Measurements from ENCODE around the gene GALNT14.
"Not testable (repeated sequence)": the region's sequence is repeated elsewhere in the genome, so short reads cannot be mapped to it uniquely, and the experiment has no call there.

GALNT14 gene

DNA sequence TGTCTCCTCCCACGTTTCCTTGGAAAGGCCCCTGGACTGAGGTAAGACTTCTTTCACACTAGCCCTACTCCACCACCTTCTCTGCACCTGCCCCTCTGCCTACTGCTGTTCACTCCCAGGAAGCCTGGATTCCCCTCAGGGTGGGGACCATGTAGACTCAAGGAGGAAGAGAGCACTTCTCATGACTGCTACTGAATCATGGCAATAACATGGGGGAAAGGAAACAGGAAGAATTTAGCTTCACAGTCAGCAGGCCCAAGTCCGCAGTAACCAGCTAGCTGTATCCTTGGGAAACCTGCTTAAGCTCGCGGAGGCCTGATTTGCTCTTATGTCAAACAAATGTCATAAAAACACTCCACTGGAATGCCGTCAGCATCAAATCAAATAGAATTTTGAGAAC lies 204.7 kb downstream of the GALNT14 start:
- no peak for DNase-seq

DNA sequence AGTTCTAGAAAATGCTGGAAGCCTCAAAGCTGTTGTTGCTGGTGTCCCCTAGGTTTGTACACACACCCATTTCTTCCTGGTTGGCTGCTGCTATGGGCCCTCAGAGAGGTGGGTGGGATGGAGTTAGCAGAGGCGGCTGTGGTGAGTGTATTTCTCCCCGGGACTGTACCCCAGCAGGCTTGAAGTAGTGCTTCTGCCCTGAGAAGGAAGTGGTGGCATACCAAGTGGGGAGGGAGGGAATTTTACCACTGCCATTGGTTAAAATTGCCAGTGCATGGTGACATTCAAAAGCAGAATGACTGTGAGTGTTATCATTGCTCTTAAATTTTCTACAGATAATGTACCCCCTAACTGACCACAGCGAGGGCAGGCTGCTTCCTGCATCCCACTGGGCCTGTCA lies 205.4 kb downstream of the GALNT14 start:
- DNase-seq: no peak

DNA sequence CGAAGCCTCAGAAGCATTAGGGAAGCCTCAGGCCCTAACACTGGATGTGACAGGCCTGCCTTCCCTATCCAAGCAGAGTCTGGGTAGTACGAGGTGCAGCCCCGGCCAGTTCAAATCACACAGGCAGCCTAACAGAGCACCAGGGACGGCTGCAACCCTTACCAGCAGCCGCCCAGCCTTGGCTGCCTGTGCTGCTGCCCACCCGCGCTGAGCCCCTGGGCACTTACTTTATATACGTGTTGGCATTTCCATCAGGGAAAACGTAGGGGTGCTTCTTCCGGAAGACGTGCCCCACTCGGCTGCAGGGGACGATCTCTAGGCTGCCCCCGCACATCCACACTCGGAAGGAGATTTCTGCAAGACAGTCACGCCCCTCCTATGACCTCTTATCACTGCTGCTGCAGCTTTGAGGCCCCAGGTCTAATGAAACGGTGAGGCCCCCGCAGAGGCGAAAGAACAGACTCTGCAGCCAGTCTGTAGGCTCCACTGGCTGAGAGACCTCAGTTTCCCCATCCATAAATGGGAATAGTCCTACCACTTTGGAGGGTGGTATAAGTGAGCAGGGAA lies 206.3 kb downstream of the GALNT14 start:
- DNase-seq: no peak

DNA sequence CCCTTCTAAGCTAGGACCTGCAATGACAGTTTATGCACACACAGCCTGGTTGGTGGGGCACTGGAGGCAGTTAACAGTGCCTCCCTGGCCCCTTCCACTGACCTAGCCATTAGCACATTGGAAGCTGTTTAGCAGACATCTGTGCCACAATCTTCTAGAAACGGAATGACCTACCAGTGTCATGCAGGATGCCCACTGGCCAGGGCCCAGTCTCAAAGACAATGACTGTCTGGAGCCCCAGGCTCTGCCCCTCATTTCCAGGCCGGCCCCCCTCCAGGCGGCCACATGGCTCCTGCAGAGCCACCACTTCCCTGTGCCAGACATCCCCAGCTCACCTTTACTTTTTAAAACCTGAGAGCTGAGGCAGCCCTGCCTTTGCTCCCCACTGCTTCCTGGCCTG lies 207.5 kb downstream of the GALNT14 start:
- DNase-seq: no peak

DNA sequence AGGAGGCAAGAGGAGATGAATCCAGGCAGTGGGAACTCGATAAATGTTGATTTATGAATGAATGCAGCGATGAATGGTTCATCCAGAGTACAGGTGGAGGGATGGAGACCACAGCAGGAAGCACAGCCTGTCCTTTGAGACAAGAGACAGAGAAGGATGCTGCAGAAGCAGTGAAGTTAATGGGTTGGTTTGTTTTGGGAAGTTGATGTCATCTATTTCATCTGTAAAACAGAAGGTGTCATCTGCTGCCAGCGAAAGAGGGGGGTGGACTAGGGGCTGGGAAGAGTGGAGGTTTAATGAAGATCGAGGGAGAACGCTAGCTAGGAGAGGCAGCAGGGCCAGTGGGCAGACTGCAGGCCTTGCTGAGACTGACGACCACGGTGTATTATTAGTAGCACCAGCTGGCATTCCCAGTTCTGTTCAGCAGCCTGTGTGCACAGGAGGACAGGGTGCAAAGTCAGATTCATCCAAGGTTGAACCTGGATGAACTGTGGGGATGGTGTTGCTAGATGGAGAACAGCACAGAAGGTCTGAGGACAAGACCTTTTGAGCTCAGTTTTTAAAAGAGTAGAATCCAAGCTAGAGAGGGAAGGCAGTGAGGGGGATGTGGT lies 210.7 kb downstream of the GALNT14 start:
- DNase-seq: no peak

DNA sequence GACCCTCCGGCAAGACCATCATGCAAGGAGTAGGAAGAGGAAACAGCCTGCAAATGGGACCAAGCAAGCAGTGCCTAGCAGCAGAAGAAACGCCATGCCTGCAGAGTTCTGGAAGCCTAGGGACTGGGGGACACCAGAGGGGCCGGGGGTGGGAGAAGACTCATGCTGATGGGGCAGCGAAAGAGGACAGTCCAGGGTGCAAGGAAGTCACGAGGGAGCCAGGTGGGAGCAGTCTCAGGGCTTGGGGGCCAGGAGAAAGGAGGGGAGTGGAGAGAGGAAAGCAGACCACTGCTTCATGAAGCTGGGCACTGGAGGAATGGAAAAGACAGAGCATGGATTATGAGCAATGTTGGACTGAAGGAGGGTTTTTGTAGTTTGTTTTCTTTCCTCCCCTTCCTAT lies 211.6 kb downstream of the GALNT14 start:
- no peak for DNase-seq

DNA sequence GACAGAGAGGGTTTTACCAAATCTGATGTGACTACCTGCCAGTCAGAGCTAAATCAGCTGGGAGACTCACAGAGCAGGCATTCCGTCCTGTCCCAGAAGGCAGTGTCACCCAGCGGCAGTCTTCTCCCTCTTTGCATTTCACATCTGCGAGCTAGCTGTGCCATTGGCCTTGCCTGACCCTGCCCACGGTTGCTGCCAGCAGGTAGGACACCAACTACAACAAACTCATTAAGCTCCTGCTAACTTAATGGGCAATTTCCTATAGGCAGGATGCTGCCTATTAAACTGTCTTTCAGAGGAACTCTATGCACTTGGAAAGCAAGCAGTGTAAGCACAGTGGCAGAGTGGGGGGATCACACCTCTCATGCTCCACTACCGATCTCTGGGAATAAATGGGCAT lies 214.6 kb downstream of the GALNT14 start:
- no peak for DNase-seq

DNA sequence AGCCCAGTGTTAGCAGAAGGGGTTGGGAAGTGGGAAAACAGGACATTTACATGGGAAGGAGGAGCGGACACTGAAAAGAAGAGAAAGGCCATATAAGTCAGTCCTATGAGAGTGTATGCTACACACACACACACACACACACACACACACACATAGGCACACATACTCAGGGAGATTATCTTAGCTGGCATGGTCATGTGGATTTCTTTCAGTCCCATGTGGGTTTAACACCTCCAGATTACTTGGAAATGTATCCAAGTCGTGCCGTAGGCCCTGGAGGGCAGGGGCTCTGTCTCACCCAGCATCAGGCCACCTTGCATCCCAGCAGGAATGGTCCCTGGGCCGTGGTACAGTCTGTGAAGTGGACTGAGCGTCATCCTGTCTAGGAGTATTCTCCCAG lies 217.7 kb downstream of the GALNT14 start:
- no peak for DNase-seq

DNA sequence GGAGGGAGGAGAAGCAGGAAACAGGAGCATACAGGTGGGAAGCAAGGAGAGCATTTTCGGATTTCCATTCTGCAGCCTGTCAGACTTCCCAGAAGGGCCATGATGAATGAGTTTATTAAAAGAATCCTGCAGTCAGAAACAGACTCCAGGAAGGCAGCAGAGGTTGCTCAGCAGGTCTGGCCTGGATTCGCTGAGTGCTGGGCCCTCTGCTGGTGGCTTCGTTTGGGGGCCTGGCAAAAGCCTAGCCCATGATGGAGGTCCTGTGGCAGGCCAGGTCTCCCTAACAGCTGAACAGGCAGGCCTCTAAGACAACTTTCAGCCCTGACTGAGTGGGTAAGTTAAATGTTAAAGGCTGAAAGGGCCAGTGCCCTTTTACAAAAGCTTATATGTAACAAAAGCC lies 222.8 kb downstream of the GALNT14 start:
- DNase-seq: no peak

DNA sequence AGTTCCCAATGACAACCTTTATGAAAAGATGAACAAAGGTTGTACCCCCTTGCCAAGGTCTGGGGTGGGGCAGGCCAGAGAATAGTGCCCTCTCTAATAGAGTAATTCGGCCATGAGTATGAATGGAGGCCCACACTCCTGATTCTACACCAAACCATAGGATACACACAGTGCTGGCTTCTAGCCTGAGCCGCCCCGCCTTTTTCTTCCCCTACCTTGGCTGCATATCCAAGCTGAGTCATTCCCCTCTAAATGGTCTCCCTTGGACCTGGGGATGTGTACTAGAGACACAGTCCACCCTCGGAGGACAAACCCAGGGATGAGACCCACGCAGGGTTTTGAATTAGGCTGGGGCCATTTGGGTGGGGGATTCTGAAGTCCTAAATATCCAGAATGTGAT lies 223.8 kb downstream of the GALNT14 start:
- no peak for DNase-seq

DNA sequence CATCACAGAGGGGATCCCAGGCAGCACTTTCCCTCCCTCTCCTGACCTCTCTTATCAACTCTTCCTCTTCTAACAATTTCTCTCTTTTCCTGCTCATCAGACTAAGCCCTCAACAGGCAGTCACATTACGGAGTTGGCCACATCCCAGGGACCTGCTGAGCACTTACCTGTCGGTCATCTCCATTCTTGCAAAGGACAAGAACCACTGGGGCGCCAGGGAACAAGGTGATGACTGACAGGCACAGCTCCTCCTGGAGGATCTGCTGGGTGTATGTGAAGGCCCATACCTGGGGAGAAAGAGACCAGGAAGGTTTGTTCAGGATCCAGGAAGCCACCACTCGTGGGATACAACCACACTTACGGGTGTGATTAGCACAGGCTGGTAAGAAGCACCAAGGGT lies 226.2 kb downstream of the GALNT14 start:
- no peak for DNase-seq

DNA sequence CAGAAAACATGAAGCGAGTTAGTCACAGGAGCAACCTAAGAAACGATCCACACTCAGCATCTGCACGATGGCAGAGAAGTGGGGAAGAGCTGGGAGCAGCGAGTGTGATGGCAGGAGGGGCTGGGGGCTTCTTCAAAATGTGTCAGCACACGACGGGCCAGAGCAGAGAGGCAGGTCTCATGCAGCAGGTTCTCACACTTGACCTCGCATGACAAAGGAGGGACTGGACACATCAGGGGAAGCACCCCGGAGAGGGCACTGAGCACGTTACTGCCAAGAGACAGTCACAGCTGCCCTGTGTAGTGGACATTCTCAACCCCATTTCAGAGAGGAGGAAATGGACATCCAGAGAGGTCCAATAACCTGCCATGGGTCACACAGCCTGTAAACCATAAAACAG lies 226.9 kb downstream of the GALNT14 start:
- DNase-seq: no peak

DNA sequence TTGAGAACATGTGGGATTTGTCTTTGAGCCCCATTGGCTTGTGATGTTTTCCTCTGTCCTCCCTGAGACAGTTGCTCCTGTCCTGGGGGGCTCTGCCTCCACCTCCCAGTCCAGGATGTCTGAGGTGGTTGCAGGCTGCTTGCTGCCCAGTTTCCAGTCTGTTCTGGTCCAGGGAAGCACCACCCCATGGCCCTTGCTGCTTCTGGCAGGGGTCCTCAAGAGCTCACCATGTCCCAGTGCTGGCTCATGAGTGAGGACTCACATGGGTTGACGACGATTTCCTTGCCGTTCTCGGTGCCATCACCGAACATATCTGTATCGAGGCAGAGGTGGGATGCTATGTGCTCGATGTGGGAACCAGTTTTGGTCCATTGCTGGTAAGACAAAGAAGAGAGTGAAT lies 227.6 kb downstream of the GALNT14 start:
- no peak for DNase-seq

DNA sequence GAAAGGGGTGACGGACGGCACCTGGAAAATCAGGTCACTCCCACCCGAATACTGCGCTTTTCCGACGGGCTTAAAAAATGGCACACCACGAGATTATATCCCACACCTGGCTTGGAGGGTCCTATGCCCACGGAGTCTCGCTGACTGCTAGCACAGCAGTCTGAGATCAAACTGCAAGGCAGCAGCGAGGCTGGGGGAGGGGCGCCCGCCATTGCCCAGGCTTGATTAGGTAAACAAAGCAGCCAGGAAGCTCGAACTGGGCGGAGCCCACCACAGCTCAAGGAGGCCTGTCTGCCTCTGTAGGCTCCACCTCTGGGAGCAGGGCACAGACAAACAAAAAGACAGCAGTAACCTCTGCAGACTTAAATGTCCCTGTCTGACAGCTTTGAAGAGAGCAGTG lies 233.8 kb downstream of the GALNT14 start:
- DNase-seq: not testable (repeated sequence)

DNA sequence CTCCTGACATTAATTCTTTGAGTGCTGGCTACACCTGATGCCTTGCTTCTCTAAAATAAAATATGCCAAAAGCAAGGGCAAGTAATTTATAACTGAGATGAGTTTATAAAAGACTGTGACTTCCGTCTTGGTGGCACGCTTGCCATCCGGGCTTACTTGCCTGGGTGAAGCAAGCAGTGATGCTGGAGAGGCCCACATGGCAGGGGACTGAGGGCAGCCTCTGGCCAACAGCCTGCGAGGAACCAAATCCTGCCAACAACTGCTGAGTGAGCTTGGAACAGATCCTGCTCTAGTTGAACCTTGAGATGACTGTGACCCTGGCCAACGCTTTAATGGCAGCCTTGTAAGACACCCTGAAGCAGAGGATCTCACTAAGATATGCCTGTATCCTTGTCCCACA lies 234.9 kb downstream of the GALNT14 start:
- no peak for DNase-seq

DNA sequence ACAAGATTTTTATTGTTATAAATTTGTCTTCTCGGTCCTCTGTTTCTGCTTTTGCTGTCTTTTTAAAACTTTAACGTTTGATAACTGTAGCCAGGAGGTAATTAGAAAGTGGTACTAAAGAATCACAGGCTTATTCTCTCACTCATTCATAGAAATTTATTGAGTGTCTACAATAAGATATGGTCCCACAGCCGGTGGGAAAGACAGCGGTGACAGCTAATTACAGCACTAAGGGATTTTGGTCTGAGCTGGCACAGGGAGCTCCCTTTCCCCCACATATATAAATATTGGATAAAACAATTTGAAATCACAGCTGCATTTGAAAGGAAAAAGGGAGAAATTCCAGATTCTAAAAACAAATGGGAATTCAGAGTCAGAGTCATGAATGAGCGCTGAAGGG lies 237.9 kb downstream of the GALNT14 start:
- DNase-seq: no peak

DNA sequence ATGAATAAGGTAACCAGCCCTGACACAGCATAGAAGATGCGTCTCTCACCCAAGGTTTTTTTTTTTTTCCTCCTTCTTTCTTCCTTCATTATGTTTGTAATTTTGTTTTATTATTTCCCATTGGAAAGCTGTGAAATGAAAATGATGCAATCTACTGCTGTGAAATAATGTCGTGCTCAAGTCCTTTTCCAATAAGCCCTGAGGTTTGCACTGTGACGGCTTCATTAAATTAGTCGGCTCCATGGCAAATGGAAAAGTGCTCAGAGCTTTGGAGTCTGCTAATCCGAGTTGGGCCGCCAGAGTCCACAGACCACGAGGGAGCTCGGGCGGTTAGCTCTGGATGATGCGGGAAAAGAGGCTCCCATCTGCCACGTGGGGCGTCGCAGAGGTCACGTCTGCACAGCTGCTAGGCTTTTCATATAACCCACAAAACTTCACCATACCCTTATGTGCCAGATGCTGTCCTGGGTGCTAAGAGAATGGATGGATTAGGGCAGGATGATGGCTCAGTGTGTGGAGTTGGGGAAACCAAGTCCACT lies 238.7 kb downstream of the GALNT14 start:
- DNase-seq: no peak

DNA sequence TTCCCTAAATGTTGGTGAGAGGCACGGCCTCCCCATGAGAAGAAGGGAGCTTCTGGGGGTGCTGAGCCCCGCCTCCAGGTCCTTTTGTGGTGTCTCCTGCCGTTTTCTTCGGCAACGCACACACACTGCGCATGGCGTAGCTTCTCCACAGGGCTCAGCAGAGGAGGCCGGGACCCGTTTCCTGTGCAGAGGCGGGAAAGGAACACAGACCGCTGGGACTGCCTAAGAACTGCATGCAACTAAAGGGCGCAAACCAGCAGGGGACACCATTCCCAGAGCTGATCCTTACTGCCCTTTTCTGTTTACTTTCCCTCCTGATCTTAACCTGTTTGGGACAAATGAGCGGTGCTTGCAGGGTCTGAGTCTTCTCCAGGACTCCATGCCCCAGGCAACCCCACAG lies 240.7 kb downstream of the GALNT14 start:
- no peak for DNase-seq

DNA sequence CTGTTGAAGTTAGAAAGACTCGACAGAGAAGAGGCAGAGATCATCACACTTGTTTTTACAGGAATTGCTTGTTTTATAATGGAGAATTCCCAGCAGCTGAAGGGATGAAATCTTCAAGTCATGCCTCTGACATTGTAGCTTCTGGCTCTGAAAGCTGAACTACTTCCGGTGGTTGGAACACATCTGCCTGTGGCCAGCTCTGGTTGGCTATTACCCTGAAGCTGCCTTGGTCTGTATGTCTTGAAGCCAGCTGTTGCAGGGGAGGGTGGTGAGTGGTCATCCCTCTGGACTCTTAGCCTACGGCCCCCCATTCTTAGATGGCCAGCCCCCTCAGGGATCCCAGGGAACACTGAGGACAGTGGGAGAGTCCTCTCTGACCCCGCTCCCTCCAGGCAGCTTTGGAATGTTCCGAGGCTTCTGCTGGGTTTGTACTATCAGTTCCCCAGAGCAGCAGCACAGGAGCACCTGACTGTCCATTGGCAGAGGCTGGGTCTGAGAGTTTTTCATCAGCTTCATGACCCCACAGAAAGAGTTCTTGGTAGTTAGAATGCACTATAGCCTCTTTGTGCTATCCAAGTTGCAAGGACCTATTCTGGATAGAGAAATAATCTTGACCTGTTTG lies 243.6 kb downstream of the GALNT14 start:
- no peak for DNase-seq

DNA sequence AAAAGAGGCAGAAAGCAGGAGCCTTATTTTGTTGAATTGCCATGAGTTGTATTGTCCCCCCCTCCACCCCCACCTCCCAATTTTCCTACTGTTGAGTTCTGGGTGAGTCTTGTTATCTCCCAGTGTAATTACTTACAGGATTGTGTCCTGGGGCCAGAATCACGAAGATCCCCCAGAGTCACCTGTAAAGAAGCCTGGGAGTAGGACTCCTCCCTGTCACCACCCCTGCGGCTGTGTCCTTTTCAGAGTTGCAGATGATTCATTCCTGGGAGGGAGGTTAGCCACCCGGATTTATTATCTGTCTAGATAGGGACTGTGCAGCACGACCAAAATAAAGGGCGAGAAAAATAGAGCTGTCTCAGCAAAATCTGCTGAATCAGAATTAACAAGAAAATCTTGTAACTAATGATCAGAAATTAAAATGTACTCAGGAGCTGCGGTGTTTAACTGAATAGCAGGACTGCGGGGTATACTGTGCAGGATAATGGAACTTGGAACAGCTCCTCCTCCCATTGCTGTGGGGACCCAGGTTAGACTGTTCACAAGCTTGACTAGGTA lies 249.3 kb downstream of the GALNT14 start:
- no peak for DNase-seq

DNA sequence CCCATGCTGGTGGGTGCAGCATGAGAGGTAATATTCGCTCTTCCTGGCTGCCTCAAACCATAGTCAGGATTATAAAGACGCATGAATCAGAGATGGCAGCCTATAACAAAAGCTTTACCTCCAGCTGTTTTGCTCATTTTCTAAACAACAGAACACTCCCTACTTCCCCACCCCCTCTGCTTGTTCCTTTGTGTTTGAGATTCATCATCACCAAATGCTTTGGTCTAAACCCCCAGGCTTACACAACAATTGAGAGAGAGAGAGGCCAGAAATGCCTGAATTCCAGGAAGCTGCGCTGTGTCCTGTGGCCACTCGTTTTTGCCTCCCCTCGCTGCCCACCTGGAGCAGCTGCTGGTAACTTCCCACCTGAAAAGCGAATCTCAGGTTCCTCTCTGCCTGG lies 252.2 kb downstream of the GALNT14 start:
- no peak for DNase-seq

DNA sequence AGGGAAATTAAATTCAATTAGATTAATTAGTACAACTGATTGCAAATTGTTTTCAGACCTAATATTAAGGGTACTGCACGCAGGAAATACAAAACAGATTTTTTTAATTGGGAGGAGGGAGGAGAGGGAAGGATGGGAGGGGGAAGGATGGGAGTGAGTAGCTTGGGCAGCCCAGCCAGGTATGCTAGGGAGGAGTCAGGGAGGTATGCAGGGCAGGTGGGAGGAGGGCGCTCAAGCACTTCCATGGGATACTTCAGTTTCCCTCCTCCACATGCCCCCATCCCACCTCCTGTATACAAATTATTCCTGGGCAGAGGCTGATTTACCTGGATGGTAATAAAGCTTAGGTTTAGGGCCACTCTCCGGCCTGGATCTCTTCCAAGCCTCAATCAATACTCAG lies 254.4 kb downstream of the GALNT14 start:
- no peak for DNase-seq

DNA sequence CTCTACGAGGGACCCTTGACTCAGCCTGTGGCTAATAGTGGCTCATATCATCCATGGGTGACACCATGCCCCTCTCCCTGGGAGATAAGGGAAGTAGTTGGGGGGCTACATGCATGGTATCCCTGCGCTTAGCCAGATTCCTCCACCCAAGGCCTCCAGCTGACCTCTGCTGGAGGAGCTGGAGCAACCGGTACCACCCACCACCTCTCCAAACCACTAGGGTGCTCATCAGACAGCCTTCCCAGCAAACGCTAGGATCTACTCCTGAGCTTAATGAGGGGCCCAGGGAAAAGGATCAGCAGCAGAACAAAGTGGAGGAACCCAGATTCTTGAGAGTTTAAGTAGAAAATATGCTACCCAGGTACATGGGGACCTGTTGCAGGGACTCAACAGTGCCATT lies 255.1 kb downstream of the GALNT14 start:
- DNase-seq: no peak

DNA sequence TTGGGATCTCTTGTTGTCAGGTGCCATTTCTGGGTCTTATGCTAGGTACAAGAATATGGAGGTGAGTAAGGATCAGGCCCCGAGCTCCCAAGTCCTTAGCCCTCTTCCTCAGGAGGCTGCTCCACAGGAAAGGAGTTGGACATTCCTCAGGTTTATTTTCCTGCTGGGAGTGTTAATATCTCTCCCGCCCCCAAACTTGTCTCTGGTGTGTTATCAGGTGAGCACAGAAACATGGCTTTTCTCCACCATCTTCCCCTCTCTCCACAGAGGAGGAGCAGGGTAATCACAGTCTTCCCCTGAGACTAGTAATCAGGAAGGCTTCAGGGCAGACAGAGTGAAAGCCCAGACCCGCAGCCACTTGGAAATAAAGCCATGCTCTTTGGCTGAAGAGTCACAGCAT lies 257.7 kb downstream of the GALNT14 start:
- DNase-seq: no peak

Measured in GF-D8 (cell line).